Measurements from ENCODE around the gene UGDH.
"Not testable (repeated sequence)": the region's sequence is repeated elsewhere in the genome, so short reads cannot be mapped to it uniquely, and the experiment has no call there.

Gene UGDH

DNA sequence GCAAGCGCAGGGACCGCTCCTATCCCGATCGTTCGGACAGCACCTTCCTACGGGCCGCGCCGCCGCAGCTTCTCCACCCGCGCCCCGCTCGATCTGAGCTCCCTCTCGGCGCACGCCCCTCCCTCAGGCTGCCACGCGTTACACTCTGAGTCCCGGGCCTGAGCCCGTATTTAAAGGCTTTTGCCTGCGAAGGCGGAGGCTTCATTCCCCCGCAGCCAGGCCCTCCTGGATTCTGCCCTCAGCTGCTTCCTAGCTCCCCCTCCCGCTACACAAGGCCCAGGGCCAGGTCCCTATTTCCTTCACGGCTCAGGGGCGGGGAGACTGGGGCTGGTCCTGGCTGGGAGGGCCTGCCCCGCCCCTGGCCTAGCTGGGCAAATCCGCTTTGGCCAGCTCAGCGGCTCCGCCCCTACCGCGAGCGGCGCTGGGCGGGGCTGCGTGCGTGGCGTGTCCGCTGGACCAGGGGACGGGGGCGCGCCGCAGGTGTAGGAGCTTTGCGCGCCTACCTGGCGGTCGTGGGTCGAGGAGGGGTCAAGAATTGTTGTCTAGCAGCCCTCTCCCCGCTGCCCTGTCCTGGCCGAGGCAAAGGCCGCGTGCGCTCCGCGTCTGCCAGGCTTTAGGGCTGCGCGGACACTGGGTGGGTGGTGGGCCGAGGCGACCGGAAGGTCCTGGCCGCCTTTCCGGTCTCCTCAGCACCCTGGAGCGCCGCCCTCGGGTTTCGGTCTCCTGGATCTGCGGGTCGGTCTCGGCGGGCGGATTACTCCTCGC, at the start of gene UGDH:
Gene UGDH (minus strand): TSS at position 144 of the 765 bp plus-strand sequence. CDS start 5,927 bp downstream, outside the sequence.
- peak; percentile 76 for DNase-seq

- DNase-seq: no peak
These were observed 47.7 kb upstream of the UGDH start for GRCh38 chr4:39574946-39575345.

GRCh38 chr4:39571504-39571903, 44.3 kb upstream of the UGDH start:
- DNase-seq: no peak

DNA sequence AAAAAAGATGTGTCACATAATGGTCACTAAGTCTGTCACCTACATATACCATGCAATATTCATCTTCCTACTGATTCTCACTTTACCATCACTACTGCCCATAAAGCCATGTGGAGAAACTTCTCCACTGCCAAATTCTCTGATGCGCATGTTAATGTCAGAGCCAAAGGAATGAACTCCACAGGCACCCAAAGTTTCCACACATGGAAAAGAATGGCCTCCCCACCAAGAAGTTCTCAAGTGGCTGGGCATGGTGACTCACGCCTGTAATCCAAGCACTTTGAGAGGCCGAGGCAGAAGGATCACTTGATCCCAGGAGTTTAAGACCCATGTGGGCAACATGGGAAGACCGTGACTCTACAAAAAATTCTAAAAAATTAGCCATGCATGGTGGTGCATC, 43.8 kb upstream of the UGDH start:
- no peak for DNase-seq

DNA sequence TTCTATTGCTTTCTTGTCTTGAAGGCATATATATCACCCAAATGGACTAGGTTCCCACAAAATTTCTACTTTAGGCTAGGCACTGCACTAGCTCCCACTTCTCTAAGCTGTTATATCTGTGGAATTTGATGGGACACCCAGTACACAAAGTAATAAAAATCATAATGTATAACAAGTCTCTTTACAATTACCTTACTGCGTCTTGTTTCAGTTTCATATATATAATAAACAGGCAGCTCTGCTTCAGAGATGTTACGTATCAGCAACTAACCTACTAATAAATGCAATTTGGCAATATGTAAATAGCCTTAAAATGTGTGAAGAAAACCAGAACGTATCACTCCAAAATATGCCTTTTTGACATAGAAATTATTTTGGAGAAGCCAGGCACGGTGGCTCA, 42.0 kb upstream of the UGDH start:
- no peak for DNase-seq

- DNase-seq: no peak
These were observed 41.6 kb upstream of the UGDH start for GRCh38 chr4:39568805-39569204.

- no peak for DNase-seq
These were observed 38.8 kb upstream of the UGDH start for GRCh38 chr4:39565878-39566600.

- DNase-seq: no peak
These were observed 36.2 kb upstream of the UGDH start for GRCh38 chr4:39563346-39563847.

GRCh38 chr4:39562792-39563191, 35.6 kb upstream of the UGDH start:
- no peak for DNase-seq

DNA sequence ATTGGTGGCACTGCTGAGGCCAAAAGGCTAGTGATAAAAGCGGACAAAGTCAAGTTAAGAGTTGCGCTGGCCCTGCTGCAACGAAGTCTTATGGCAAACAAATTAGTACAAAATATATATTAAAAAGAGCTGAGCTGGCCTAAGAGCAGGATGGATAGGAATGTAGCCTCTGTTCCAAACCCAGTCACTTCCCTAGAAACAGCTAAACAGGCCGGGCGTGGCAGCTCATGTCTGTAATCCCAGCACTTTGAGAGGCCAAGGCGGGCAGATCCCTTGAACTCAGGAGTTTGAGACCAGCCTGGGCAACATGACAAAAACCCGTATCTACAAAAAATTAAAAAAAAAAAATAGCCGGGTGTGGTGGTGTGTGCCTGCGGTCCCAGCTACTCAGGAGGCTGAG, 32.4 kb upstream of the UGDH start:
- no peak for DNase-seq

GRCh38 chr4:39555472-39555871, 28.2 kb upstream of the UGDH start:
- no peak for DNase-seq

DNA sequence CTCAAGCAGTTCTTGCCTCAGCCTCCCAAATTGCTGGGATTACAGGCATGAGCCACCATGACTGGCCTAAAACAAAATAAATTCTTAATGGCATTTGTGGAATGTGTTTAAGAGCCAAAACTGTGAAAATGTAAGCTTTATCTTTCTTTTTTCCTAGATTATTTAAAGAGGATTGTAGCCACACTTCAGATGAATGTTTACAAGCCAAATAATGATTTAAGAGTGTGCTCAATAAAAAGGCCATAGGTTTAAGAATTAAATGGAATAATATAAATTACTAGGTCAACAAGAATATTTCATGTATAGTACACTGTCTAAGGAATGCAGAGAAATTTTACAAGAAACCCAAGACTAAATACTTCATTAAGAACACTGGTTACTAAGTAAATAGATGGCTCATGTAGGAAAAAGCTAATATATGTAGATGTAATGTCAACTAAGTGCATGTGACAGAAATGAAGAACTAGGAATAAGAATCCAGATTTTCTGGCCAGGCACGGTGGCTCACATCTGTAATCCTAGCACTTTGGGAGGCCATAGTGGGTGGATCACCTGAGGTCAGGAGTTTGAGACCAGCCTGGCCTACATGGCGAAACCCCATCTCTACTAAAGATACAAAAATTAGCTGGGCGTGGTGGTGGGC, 21.3 kb upstream of the UGDH start:
- no peak for DNase-seq

- no peak for DNase-seq
These were observed 17.5 kb upstream of the UGDH start for GRCh38 chr4:39544580-39545315.

- DNase-seq: not testable (repeated sequence)
These were observed 16.8 kb upstream of the UGDH start for GRCh38 chr4:39544080-39544479.

DNA sequence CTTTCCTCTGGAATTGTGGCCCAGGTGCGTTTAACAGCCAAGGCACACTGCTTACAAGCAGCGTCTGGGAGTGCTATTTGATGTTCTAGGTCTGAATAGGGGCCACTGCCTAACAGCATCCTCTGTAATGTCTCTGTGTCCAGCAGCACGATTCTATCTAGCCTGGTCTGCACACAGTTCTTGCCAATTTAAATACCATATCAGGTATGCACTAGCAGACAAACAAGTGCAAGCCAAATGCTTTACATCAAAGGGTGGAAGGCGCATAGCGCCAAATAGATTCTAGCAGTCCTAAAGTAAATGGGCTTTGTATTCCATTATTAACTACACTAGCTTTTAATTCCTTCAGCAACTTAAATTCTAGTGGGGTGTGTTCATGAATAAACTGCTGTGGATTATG, 15.8 kb upstream of the UGDH start:
- no peak for DNase-seq

DNA sequence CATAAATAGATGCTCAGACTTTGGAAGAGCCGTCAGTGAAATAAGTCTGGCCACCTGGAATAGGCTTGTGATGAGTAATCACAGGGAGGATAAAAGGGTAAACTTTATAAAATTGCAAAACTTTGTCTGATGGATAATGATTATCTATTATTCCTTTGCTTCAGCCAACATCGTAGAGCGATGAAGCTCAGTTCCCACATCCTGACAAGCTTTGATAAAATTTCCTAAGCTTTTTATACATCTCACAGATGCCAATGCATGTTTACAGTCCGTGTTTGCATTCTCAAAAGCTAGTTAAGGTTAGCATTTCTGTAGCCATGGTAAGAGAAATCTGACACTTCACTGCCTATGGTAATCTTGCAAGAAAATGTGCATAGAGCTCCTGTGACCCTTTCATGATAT, 15.4 kb upstream of the UGDH start:
- DNase-seq: no peak

GRCh38 chr4:39541987-39542610, 14.9 kb upstream of the UGDH start:
- no peak for DNase-seq

DNA sequence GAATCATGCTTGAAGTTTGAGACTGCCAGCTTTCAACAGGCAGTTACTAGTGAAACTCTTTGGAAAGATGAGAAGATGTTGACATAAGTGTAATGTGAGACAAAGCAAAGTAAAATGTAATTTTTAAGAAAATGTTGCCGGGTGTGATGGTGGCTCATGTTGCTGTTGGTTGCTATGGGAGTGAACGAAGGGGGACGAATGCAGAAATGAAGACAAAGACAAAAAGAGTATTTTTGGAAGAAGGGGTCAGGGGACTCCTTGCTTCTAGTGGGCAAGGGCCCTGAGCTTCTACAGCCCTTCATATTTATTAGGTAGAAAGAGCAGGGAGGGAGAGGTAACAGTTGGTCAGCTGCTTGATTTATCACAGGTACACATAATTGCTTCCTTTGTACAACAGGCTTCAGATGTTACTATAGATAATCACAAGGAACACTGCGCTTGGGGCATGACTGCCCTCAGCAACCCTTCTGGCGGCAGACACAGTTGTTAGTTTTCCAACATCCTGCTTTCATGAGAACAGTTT, 11.9 kb upstream of the UGDH start:
- no peak for DNase-seq

- no peak for DNase-seq
These were observed 6.3 kb upstream of the UGDH start for GRCh38 chr4:39533541-39533940.

DNA sequence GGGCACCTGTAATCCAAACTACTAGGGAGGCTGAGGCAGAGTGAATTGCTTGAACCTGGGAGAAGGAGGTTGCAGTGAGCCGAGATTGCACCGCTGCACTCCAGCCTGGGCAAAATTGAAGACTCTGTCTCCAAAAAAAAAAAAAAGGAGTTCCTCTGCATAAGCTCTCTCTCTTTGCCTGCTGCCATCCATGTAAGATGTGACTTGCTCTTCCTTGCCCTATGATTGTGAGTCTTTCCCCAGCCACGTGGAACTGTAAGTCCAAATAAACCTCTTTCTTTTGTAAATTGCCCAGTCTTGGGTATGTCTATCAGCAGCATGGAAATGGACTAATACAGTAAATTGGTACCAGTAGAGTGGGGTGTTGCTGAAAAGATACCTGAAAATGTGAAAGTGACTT, 5.0 kb upstream of the UGDH start:
- not testable (repeated sequence) for DNase-seq

GRCh38 chr4:39530682-39531081, 3.4 kb upstream of the UGDH start:
- no peak for DNase-seq

- no peak for DNase-seq
These were observed 2.3 kb upstream of the UGDH start for GRCh38 chr4:39529534-39529933.
